Measurements from ENCODE around the gene HBS1L.

Gene HBS1L

DNA sequence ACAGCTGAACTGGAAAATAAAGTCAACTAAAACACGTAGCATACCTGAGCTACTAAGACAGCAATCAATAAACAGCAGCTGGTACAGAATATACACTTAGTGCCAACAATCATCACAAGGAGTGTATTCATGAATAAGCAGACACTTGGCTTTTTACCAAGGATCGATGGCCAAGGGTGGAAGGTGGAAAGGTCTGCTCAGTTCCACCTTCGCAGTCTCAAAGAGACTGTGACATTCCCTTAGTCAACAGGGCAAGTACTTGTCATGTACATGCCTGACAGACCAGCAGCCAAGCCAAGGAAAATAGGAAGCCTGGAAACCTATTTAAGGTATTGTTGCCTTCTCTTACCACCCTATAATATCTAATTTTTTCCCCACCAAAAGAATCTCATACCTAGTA lies 21.4 kb downstream of the HBS1L start:
- DNase-seq, result no peak

DNA sequence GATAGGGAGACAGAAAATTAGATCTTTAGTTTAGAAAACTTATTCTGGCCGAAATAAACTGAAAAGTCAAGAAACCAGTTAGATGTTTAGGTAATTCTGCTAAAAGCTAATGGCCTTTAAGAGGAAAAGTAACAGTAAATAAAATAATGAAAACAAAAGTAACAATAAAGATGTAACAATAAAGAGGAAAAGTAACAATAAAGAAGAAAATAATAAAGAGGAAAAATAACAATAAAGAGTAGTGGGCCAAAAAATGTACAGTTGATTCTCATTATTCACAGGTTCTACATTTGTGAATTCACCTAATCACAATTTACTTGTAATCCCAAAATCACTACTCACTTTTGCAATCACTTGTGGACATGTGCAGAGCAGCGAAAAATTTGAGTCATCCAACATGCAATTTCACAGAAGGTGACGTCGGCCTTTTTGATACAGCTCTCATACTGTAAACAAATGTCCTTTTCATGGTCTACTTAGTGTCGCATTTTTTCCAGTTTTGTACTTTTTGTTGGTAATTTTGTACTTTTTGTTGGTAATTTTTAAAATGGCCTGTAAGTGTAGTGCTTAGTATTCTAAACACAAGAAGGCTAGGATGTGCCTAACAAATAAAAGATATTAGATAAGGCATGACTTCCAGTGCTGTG lies 24.0 kb downstream of the HBS1L start:
- peak; percentile 34 for DNase-seq

DNA sequence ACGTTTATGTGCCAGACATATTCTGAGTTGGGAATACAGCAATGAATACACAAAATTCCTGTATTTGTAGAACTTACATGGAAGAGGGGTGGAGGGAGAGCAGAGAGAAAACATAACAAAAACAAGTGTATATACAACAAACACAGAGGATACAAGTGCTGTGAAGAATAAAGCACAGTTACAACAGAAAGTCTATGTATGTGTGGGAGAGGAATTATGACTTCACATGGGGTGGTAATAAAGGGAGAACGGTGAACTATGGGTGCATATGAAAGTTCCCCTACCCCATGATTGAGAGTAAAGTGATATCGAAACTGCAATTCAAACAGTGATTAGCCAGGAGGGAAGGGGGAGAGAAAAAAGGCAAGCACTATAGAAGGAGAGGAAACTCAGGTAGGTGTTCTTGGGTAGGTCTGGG lies 24.6 kb downstream of the HBS1L start:
- no peak for DNase-seq

DNA sequence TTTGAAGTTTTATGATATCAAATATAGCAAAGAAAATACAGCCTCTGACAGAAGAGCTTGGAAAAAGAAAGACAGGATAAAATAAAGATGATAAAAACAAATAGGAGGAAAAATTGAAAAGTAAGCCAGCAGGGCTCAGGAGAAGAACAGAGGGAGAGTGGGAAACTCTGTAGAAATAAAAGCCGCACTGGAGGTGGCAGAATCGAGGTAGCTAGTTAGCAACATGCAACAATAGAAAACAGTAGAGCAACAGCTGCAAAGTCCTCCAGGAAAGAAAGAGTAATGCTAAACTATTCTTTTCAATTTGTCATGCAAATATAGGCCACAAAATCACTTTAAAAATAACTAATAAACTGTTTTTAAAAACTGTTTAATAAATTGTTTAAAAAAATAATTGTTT lies 28.8 kb downstream of the HBS1L start:
- no peak for DNase-seq

DNA sequence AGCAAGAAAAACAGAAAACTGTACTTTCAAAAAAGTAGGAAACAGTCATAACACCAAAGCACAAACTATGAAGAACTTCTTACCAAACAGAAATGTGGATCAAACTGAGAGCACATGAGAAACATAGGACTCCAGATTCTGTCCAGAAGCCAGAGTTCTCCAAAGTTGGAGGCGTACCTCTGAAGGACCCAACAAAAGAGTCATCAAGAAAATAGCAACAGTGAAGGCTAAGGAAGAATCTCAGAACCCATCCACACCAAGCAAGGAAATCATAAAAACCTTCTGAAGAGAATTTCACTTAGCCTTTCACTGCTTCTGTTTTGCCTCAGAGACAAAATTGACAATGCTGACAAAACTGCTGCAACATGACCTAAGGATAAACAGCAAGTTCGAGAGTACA lies 29.4 kb downstream of the HBS1L start:
- DNase-seq, result no peak

DNA sequence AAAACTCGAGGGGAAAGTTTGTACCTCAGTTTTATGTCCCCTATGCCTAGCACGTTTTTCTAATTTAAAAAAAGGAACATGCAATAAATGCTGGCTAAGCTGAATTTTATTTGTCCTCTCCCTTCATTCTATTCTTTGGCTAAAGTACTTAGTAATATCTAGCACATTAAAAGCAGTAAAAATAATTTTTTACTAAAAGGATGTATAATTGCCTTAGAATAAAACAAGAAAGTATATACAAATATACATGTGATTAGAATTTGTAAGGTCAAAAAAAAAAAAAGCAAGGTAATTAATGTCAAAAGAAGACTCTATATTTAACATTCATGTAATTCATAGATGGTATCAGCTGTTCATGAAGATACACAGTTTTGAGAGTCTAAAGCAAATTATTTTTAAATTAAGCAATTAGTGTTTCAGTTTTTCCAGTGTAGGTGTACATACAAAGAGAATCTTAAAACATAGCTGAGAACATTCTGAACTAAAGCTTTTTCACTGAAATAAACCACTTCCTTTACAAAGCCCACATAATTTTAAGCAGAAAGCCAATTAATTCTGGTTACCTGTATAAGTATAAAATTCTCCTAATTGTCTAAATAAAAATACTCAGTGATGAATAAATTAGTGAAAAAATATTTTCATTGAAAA lies 32.4 kb downstream of the HBS1L start:
- no peak for DNase-seq

DNA sequence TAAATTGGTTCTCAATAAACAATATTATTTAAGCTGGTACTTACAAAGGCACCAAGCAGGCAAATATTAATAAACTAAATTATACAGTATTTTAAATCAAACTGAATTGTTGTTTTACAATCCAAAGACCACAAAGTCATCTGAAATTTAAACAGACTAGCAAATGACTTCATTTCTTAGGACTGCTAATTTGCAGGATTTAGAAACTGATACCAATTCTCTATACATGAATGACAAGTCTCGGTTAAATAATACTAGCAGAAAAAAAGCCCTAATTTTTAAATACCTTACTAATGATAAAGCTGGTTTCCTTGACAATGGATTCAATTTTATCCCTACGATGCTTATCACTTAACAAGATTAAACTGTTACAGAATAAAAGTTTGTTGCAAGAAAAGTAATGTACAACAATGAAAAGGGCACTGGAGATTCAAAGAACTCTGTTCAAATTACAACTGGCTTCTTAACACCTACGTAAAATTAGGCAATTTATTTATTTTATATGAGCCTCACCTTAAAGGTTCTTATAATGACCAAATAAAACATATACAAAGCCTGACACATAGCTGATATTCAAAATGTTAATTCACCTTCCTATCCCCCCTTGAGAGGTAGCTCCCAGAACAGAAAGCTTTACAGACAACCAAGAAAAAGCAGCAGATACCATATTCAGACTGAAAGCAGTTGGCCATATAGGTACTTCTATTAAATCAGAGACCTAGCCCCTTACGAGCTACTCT lies 33.1 kb downstream of the HBS1L start:
- no peak for DNase-seq

DNA sequence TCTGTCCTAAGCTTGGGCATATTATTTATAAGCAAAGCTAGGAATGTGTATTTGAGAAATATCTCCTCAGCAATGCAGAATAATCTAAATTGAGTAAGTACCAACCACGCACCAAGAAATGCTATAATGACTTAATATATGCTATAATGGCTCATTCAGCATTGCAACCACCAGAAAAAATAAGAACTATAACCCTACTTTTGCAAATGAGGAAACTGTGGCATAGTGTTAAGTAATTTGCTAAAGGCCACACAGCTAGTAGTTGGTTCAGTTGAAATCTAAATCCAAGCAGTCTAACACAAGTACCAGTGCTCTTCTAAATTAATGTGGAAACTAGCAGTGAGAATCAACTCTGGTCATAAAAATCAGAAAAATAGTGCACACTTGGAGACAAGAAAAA lies 35.7 kb downstream of the HBS1L start:
- no peak for DNase-seq

DNA sequence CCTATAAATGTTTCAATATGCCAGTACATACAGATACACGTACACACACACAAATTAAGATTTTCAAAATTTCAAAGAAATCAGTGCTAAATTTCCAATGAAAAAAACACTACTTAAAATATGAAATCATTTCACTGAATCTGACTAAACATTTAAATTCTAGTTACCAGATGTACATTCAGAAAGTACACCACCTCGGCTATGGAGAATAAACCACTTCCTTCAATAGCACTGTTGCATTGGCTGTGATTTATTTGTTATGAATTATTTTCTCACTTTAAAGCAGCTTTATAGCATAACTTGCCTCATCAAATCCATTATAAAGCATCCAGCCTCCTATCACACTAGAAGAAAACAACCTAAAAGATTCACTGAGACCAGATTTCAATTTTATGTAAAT lies 36.6 kb downstream of the HBS1L start:
- DNase-seq, result no peak

DNA sequence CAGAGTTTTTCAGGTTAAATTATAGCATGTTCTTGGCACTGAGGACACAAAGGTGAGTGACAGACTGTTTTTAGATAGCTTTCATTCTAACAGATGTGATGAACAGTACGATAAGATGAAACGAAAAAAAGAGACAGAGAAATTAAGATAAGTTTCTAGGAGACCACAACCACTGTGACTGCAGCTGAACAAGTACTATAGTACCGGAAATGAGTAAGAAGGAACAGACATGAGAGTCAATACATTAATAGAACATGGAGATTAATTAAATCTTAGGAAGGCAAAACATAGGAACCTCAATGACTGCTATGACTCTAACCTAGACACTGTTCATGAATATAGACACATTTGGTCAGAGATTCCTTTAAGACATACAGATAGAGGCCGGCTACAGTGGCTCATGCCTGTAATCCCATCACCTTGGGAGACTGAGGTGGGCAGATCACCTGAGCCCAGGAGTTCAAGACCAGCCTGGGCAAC lies 40.2 kb downstream of the HBS1L start:
- DNase-seq, result no peak

DNA sequence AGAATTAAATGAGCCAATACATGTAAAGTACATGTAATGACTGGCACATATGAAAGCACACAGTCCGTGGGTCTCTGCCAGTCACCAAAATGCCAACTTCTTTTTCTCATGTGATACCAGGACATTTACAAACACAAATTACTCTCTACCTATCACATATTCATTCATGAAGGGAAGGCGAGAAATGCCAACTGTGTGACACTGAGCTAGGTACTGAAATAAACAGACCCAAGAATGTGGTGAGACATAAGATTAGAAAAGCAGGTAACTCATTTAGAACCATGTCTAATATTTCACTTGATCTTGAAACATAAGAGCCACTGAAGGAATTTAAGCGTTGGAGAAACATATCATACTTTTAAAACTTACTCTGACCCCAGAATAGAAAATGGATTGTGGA lies 41.4 kb downstream of the HBS1L start:
- DNase-seq, result no peak

DNA sequence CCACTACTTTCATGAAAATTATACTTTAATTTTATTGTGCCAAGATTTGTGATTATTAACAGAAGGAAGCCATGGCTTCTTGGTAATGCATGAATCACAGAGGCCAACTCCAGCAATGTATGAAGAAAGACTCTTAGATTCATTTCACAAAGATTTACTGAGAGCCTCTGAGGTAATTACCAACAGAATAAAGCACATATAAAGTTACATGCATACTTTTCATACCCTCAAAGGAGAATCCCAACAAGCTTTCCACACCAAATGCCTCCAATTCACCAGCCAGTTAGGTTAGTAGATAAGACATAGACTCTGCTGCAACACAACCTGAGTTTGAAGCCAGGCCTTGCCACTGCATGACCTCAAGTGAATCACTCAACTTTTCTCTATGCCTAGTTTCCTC lies 41.9 kb downstream of the HBS1L start:
- DNase-seq, result peak; percentile 58

DNA sequence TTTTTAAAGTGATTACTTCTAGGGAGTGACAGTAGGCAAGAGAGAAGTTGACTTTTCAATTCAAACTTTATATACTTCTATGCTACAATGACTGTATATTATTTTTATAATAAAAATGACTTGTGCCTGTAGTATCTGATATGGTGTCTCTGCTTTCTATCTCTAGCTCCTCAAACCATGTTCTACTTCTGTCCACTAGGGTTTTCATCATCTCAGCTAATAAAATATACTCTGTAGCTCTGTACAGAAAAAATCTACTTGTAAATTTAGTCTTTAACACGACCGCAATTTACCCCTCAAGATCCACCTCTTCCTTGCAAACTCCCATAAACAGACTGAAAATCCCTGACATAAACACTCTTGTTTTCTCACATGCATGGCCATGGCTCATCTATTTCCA lies 42.3 kb downstream of the HBS1L start:
- DNase-seq, result no peak

DNA sequence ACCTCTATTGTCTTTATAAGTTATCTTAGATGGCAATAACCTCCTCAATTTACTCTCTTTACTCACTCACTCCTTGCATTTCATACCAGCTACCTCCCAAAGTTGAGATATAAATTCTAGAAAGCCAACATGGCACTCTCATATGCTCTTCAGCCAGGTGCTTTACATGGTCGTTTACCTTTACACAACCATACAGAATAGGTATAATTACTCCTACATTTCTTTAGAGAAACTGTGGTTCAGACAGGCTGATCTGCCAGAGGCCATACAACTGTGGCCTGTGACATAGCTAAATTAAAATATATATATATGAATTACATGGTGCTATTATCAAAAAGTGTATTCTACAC lies 45.7 kb downstream of the HBS1L start:
- DNase-seq, result no peak

DNA sequence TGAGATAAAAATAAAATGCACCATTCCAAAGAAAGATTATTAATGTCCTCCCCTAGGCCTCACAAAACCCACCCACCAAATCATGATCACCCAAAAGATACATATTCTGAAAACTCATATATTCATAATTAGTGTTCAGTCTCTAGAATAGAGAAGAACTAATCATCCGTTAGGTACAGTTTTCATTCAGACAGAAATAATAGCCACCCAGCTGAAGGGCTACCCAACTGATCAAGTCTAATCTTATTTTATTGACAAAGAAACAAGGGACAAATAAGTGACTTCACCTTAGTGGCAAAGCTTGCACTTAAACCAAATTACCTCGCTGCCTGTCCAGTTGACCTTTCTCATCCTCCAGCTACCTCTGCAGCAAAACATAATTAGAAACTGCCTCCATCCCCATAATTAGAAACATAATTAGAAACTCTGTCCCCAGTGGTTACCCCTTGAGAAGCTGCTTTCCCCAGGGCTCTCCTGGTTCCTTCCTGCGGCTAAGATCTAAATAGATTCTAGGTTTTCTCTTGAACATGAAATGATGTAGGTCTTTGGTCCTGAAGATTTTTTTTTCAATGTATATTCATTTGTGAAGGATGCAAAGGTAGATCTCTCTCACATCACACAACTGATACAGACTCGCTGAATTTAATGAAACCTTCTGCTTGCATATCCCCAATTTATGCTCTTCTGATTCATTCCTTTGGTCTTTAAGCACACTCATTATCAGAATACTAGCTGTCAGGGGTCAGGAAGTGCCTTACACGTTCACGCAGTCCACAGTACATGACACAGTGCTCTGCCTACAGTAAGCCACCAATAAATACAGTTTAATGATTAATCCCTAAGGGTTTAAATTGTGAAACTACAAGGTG lies 46.3 kb downstream of the HBS1L start:
- no peak for DNase-seq

DNA sequence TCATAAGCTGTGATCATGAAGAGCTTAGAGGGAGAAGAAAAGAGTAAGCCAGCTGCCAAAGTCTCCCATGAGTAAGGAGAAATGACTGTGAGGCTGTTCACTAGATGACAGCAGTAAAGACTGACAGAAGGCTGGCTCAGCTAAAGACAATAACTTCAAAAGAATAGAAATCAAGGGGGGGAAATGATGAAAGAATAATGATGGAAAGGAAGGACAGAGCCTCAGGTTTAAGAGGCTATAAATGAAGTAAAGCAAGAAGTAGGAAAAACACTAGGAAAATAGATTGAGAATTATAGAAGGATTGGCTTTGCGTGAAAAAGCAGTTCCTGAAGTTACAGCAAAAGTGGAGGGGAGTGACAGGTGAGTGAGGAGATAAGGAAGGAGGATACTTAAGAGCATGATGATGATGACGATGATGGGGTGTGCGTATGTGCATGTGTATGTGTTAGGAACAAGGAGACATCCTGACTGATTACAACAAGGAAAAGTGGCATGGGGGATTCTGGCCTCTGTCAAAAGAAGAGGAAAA lies 48.2 kb downstream of the HBS1L start:
- no peak for DNase-seq

DNA sequence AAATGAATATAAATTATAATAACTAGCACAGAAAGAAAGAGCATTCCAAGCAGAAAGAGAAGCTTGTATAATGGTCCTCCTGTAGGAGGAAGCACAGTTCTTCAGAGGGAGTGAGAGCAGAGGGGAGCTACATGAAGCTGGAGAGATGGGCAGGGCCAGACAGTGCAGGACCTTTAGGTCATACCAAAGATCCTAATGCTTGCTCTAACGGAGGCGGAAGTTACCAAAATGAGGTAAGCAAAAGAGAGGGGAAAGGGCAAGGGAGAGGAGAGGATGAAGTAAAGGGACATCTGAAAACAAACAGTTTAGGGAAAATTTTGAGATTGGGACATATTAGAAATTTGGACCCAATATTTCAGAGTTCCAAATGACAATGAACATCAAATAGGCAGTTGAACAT lies 50.2 kb downstream of the HBS1L start:
- DNase-seq, result no peak

DNA sequence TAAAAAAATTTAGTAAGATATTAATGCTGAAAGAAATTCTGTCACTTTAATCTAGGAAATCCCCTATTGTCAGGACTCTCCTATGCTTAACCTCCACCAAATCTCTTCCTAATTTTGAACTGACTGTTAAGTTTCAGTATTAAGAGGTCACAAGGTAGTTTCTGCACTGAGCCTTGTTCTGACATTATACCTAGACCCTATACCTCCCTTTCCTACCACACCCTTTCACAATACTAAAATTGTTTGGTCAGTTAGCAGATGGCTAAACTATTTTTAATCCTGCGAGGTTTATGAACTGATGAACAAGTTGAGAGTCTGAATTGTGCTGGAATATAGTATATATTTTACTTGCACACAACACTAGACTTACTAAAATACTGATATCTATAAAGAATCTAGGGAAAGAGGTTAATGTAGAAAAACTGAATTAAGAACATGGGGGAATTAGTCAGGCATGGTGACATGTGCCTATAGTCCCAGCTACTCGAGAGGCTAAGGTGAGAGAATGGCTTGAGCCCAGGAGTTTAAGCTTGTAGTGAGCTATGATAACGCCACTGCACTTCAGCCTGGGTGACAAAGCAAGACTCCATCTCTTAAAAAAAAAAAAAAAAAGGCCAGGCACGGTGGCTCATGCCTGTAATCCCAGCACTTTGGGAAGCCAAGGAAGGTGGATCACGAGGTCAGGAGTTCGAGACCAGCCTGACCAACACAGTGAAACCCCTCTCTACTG lies 51.5 kb downstream of the HBS1L start:
- no peak for DNase-seq

DNA sequence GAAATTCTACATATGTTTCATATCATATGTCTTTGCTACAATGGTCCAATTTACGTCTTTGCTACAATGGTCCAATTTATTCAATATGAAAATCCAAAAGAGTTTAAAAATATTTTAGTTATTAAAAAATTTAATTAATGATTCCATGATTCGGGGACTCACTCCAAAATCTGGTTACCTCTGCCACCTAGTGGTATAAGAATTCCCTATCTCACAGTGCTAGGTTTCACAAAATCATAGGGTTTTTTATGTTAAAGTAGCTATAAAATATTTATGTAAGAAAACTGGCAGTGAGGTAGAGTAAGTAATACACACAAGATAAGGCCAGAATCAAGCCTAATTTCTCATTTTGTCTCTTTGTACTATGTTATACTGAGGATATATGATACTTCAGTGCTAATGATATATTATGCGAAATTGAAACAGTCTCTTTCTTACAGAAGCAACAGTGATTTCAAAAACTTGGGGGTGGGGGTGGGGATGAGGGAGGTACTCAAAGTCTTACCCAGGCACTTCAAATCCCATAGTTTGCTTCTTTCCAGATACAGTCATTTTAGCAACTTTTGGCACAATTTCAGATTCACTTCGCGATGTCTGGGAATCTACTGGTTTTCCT lies 52.3 kb downstream of the HBS1L start:
- DNase-seq, result peak; percentile 10

DNA sequence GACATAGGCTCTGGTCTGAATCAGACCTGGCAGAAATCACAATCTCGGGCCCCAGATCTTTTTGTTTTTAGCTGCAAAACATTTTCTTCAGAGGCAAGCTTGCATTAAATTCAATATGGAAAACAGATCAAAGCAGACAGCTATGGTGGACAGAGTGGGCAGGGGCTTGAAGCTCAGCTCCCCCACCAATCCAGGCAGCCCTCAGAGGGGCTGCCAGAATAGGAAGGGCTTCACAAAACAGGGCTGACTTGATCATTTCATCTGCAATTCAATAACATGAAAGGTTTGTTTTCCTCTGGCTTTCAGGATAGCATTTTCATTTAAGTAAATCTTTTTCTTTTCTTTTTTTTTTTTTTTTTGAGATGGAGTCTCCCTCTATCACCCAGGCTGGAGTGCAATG lies 55.5 kb downstream of the HBS1L start:
- no peak for DNase-seq

DNA sequence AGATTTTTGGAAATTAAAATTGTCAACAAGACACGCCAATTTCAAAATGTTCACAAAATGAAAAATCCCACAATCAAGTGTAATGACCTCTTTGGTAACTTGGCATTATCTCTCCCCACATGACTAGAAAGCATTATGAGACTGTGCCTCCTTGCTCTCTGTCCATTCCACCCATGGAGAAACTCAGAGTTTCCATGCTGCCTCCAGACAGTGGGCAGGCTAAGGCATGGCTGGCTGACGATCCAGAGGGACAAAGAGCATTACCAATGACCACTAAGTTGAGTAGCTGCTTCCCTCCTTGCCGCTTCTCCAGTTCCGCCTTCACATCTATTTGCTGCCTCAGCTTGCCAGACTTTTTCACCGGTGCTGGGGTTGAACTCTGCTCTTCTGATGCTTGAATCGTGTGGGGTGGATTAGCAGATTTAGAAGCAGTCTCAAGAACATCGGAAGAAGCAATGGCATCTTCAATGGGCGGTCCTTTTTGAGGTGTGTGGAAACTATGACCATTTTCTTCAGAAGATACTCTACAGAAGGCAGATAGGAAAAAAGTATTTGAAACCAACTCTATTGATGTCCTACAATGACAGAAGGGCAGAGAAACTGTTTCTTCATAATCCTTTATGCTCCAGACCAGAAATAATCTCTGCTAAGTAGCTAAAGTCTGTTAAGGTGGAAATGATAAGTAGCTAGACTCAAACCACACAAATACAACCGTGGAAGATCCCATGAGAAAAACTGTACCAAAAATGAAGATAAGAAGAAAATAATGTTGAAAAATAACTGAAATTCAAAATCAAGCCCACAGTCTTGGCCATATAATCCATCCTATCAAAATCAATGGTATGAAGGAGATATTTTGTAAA lies 57.3 kb downstream of the HBS1L start:
- no peak for DNase-seq

All from fibroblast of skin of abdomen (primary cell).